ENCODE results near the gene MAP1B. TPM values are rescaled to one million over a fixed set of nuclear protein-coding genes. Genes with fewer than 3 reads are reported as not detected.

MAP1B gene
- total and polyA plus RNA-seq, 9 of the 15 experiments (the other 6 are each of a cell fraction or from before 2014, with no cell fraction given) = 5.2 to 66.1 (median 17.3) TPM

- TF ChIP-seq ZNF518B (CRISPR knock-in tag; IDR thresholded peaks at IDR 0.05) (no peak), TOE1 (IDR thresholded peaks at IDR 0.05; ENCODE audit: borderline replicate concordance) (no peak), TOE1 (CRISPR knock-in tag; IDR thresholded peaks at IDR 0.05; ENCODE audit: borderline replicate concordance, low read depth) (no peak), SP1 (CRISPR knock-in tag; IDR thresholded peaks at IDR 0.05) (no peak), KDM1A (IDR thresholded peaks at IDR 0.05) (peak; percentile 17 to 42; a peak in 1 of 4 replicates), ZNF212 (CRISPR knock-in tag; IDR thresholded peaks at IDR 0.05) (no peak), SMARCA4 (IDR thresholded peaks at IDR 0.05) (no peak), RBM25 (IDR thresholded peaks at IDR 0.05; ENCODE audit: low read depth, low read length, severe bottlenecking) (peak; percentile 58), BCOR (IDR thresholded peaks at IDR 0.05) (peak; percentile 76; the same call in 1 of the 2 replicates), ZNF143 (CRISPR knock-in tag; IDR thresholded peaks at IDR 0.05) (no peak), ZFP36 (IDR thresholded peaks at IDR 0.05; ENCODE audit: low read depth, low read length, partially characterized antibody) (peak; percentile 73)
Observed at GRCh38 chr5:72163349-72163983, 56.2 kb downstream of the MAP1B start (continued).

Data from K562 (cell line).